ENCODE data around the gene MT1X.

MT1X gene

GRCh38 chr16:56639045-56639444 is 43.2 kb upstream of the MT1X start:
- no peak for DNase-seq

GRCh38 chr16:56640076-56640475 is 42.2 kb upstream of the MT1X start:
- no peak for DNase-seq
- Histone ChIP-seq H3K4ac (ENCODE audit: low read depth in 1 of 2, low read length in 2 of 2) (no peak overlapping the region), H3K9ac (ENCODE audit: low read length) (no peak overlapping the region), H3K79me1 (replicated peaks; ENCODE audit: low read length, poor library complexity, severe bottlenecking) (no peaks in the 10 kb centered on the region), H3K27ac (ENCODE audit: low read length, poor library complexity, severe bottlenecking) (no peak overlapping the region), H2BK15ac (ENCODE audit: low read depth, poor library complexity, severe bottlenecking) (no peak overlapping the region), H4K91ac (ENCODE audit: low read length) (no peak overlapping the region), H3K23ac (ENCODE audit: low read length in 2 of 2) (no peak overlapping the region), H3K18ac (ENCODE audit: low read depth in 1 of 2, low read length in 2 of 2) (no peak overlapping the region), H2BK12ac (ENCODE audit: low read length in 2 of 2) (no peak overlapping the region), H3K14ac (ENCODE audit: low read length in 2 of 2) (no peak overlapping the region), H2BK120ac (ENCODE audit: low read depth, low read length) (no peak overlapping the region), H3K36me3 (ENCODE audit: control insufficient read depth in 1 of 2, insufficient read depth in 2 of 2, low read depth in 1 of 2, low read length in 2 of 2) (no peaks in the 10 kb centered on the region), H3K4me3 (ENCODE audit: insufficient read depth in 1 of 2, low read depth in 1 of 2, low read length in 2 of 2) (no peak overlapping the region), H2BK5ac (ENCODE audit: low read depth, low read length, poor library complexity, severe bottlenecking) (no peak overlapping the region), H2AFZ (ENCODE audit: low read depth, low read length) (no peak overlapping the region), H3K4me2 (ENCODE audit: low read length, poor library complexity, severe bottlenecking) (no peak overlapping the region), H4K8ac (ENCODE audit: low read length) (no peak overlapping the region), H3K4me1 (ENCODE audit: control insufficient read depth, insufficient read depth, low read depth, low read length) (peaks cover 23% of the 10 kb centered on the region), H3K9me3 (ENCODE audit: control insufficient read depth, low read length) (no peaks in the 10 kb centered on the region), H3K27me3 (ENCODE audit: control insufficient read depth in 1 of 2, insufficient read depth in 1 of 2, low read length in 2 of 2) (peaks cover 23 to 94% of the 10 kb centered on the region in 2 experiments), H2AK5ac (ENCODE audit: low read length, severe bottlenecking) (no peak overlapping the region)
- no CpG with 5 or more reads among the region's 1 CpG for WGBS

More at GRCh38 chr16:56639045-56639444, 43.2 kb upstream of the MT1X start:
- 60% methylated on average over 1 of the region's 1 CpG for WGBS
- H2AFZ ChIP-seq (ENCODE audit: low read depth, low read length) = no peak overlapping the region
- no peak overlapping the region for H4K91ac ChIP-seq (ENCODE audit: low read length)
- no peak overlapping the region for H3K4me2 ChIP-seq (ENCODE audit: low read length, poor library complexity, severe bottlenecking)
- H2BK120ac ChIP-seq (ENCODE audit: low read depth, low read length) = no peak overlapping the region
- no peak overlapping the region for H2AK5ac ChIP-seq (ENCODE audit: low read length, severe bottlenecking)
- H2BK15ac ChIP-seq (ENCODE audit: low read depth, poor library complexity, severe bottlenecking) = no peak overlapping the region
- no peak overlapping the region for H2BK5ac ChIP-seq (ENCODE audit: low read depth, low read length, poor library complexity, severe bottlenecking)
- H3K4me3 ChIP-seq (ENCODE audit: insufficient read depth in 1 of 2, low read depth in 1 of 2, low read length in 2 of 2) = no peak overlapping the region
- peaks cover 17 to 94% of the 10 kb centered on the region in 2 experiments for H3K27me3 ChIP-seq (ENCODE audit: control insufficient read depth in 1 of 2, insufficient read depth in 1 of 2, low read length in 2 of 2)
- no peak overlapping the region for H3K18ac ChIP-seq (ENCODE audit: low read depth in 1 of 2, low read length in 2 of 2)
- H3K23ac ChIP-seq (ENCODE audit: low read length in 2 of 2) = no peak overlapping the region
- no peak overlapping the region for H3K4ac ChIP-seq (ENCODE audit: low read depth in 1 of 2, low read length in 2 of 2)
- H3K9ac ChIP-seq (ENCODE audit: low read length) = no peak overlapping the region
- no peaks in the 10 kb centered on the region for H3K79me1 ChIP-seq (replicated peaks; ENCODE audit: low read length, poor library complexity, severe bottlenecking)
- H3K9me3 ChIP-seq (ENCODE audit: control insufficient read depth, low read length) = no peaks in the 10 kb centered on the region
- no peaks in the 10 kb centered on the region for H3K36me3 ChIP-seq (ENCODE audit: control insufficient read depth in 1 of 2, insufficient read depth in 2 of 2, low read depth in 1 of 2, low read length in 2 of 2)
- H3K14ac ChIP-seq (ENCODE audit: low read length in 2 of 2) = no peak overlapping the region
- no peak overlapping the region for H3K27ac ChIP-seq (ENCODE audit: low read length, poor library complexity, severe bottlenecking)
- H2BK12ac ChIP-seq (ENCODE audit: low read length in 2 of 2) = no peak overlapping the region
- peaks cover 26% of the 10 kb centered on the region for H3K4me1 ChIP-seq (ENCODE audit: control insufficient read depth, insufficient read depth, low read depth, low read length)
- H4K8ac ChIP-seq (ENCODE audit: low read length) = no peak overlapping the region

GRCh38 chr16:56641166-56641565 is 41.1 kb upstream of the MT1X start:
- Histone ChIP-seq H3K4me3 (ENCODE audit: insufficient read depth in 1 of 2, low read depth in 1 of 2, low read length in 2 of 2) (no peak overlapping the region), H3K18ac (ENCODE audit: low read depth in 1 of 2, low read length in 2 of 2) (no peak overlapping the region), H3K4ac (ENCODE audit: low read depth in 1 of 2, low read length in 2 of 2) (no peak overlapping the region), H3K36me3 (ENCODE audit: control insufficient read depth in 1 of 2, insufficient read depth in 2 of 2, low read depth in 1 of 2, low read length in 2 of 2) (no peaks in the 10 kb centered on the region), H2BK120ac (ENCODE audit: low read depth, low read length) (no peak overlapping the region), H3K4me1 (ENCODE audit: control insufficient read depth, insufficient read depth, low read depth, low read length) (peaks cover 17% of the 10 kb centered on the region), H4K91ac (ENCODE audit: low read length) (no peak overlapping the region), H3K23ac (ENCODE audit: low read length in 2 of 2) (peak overlapping the region in 1 of 2 experiments; percentile 60), H2BK12ac (ENCODE audit: low read length in 2 of 2) (no peak overlapping the region), H2AK5ac (ENCODE audit: low read length, severe bottlenecking) (no peak overlapping the region), H2AFZ (ENCODE audit: low read depth, low read length) (no peak overlapping the region), H3K9me3 (ENCODE audit: control insufficient read depth, low read length) (no peaks in the 10 kb centered on the region), H4K8ac (ENCODE audit: low read length) (no peak overlapping the region), H2BK5ac (ENCODE audit: low read depth, low read length, poor library complexity, severe bottlenecking) (no peak overlapping the region), H3K27ac (ENCODE audit: low read length, poor library complexity, severe bottlenecking) (no peak overlapping the region), H3K9ac (ENCODE audit: low read length) (no peak overlapping the region), H3K14ac (ENCODE audit: low read length in 2 of 2) (no peak overlapping the region), H3K4me2 (ENCODE audit: low read length, poor library complexity, severe bottlenecking) (no peak overlapping the region), H3K27me3 (ENCODE audit: control insufficient read depth in 1 of 2, insufficient read depth in 1 of 2, low read length in 2 of 2) (peaks cover 24 to 94% of the 10 kb centered on the region in 2 experiments), H2BK15ac (ENCODE audit: low read depth, poor library complexity, severe bottlenecking) (no peak overlapping the region), H3K79me1 (replicated peaks; ENCODE audit: low read length, poor library complexity, severe bottlenecking) (no peaks in the 10 kb centered on the region)
- no peak for DNase-seq
- 75% methylated on average over 2 of the region's 2 CpGs for WGBS

DNA sequence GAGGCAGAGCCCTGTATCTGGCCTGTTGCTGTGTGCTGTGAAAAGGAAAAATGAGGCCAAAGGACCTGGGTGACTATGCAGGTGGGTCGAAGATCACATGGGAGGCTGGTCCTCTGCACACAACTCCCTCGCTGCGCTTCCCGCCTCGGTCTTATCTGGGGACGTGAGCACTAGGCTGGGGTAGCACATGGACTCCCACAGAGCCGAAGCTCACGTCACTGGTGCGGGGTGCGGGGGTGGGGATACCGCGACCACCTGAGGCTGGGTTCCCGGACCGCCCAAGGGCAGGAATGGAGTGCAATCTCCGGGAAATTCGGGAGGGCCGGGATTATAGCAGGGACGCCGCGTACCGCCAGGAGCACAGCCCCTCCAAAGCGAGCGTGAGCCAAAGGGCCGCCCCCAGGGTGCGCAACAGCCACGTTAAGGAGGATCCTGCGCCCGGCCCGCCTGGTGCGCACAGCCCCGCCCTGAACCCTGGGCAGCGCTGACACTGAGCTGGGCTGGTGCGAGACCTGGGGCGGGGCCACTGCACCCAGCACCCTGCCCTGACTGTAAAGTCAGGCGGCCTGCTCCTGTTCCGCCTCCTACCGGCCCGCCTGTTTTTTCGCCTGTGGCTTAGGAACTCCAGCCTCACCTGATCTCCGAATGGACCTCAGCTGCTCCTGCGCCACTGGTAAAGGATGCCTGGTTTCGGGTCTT is 39.0 kb upstream of the MT1X start:
- H3K36me3 ChIP-seq (ENCODE audit: control insufficient read depth in 1 of 2, insufficient read depth in 2 of 2, low read depth in 1 of 2, low read length in 2 of 2) = no peaks in the 10 kb centered on the region

More for the DNA sequence above, 39.0 kb upstream of the MT1X start:
- no peaks in the 10 kb centered on the region for H3K9me3 ChIP-seq (ENCODE audit: control insufficient read depth, low read length)
- no peak overlapping the region for H2AK5ac ChIP-seq (ENCODE audit: low read length, severe bottlenecking)
- 2% methylated on average over 42 of the region's 42 CpGs for WGBS
- no peak overlapping the region for H3K4ac ChIP-seq (ENCODE audit: low read depth in 1 of 2, low read length in 2 of 2)
- no peak overlapping the region for H4K91ac ChIP-seq (ENCODE audit: low read length)
- no peak overlapping the region for H3K23ac ChIP-seq (ENCODE audit: low read length in 2 of 2)
- no peak for DNase-seq
- no peak overlapping the region for H3K14ac ChIP-seq (ENCODE audit: low read length in 2 of 2)
- peak overlapping the region; percentile 34 to 69 for H3K4me3 ChIP-seq (ENCODE audit: insufficient read depth in 1 of 2, low read depth in 1 of 2, low read length in 2 of 2)
- no peak overlapping the region for H3K27ac ChIP-seq (ENCODE audit: low read length, poor library complexity, severe bottlenecking)
- no peak overlapping the region for H2BK120ac ChIP-seq (ENCODE audit: low read depth, low read length)
- no peak overlapping the region for H3K18ac ChIP-seq (ENCODE audit: low read depth in 1 of 2, low read length in 2 of 2)
- no peak overlapping the region for H2BK5ac ChIP-seq (ENCODE audit: low read depth, low read length, poor library complexity, severe bottlenecking)
- H3K4me1 ChIP-seq (ENCODE audit: control insufficient read depth, insufficient read depth, low read depth, low read length) = peaks cover 15% of the 10 kb centered on the region
- peak overlapping the region; percentile 48 for H3K4me2 ChIP-seq (ENCODE audit: low read length, poor library complexity, severe bottlenecking)
- no peak overlapping the region for H2AFZ ChIP-seq (ENCODE audit: low read depth, low read length)
- H3K79me1 ChIP-seq (replicated peaks; ENCODE audit: low read length, poor library complexity, severe bottlenecking) = no peaks in the 10 kb centered on the region
- no peak overlapping the region for H2BK12ac ChIP-seq (ENCODE audit: low read length in 2 of 2)
- H3K27me3 ChIP-seq (ENCODE audit: control insufficient read depth in 1 of 2, insufficient read depth in 1 of 2, low read length in 2 of 2) = peaks cover 38 to 94% of the 10 kb centered on the region in 2 experiments
- H3K9ac ChIP-seq (ENCODE audit: low read length) = peak overlapping the region; percentile 54
- H4K8ac ChIP-seq (ENCODE audit: low read length) = no peak overlapping the region
- H2BK15ac ChIP-seq (ENCODE audit: low read depth, poor library complexity, severe bottlenecking) = no peak overlapping the region

Data from mesenchymal stem cell (in vitro differentiated cells and primary cell).